ENCODE results near the gene RXRB. TPM values are rescaled to one million over a fixed set of nuclear protein-coding genes. Genes with fewer than 3 reads are reported as not detected.

Gene RXRB
- total and polyA plus RNA-seq, 7 donors = 15.6 to 33.2 (median 28.5) TPM

GRCh38 chr6:33168284-33168601 lies 32.2 kb downstream of the RXRB start:
- no peak for DNase-seq
- H3K27me3 ChIP-seq = no peaks in the 10 kb centered on the region
- H3K4me1 ChIP-seq = no peaks in the 10 kb centered on the region
- WGBS, 2 donors = 73 to 75% methylated on average over 6 of the region's 6 CpGs
- H3K27ac ChIP-seq = no peak overlapping the region
- no peaks in the 10 kb centered on the region for H3K9me3 ChIP-seq
- TF ChIP-seq POLR2A (IDR thresholded peaks at IDR 0.05) (no peak), POLR2AphosphoS5 (IDR thresholded peaks at IDR 0.05) (no peak), EP300 (IDR thresholded peaks at IDR 0.05) (no peak), CTCF (IDR thresholded peaks at IDR 0.05) (no peak)
- intact Hi-C loops (cut with DNase I) = no loop called here
- H3K36me3 ChIP-seq = no peaks in the 10 kb centered on the region
- H3K4me3 ChIP-seq = no peak overlapping the region

- TF ChIP-seq EP300 (IDR thresholded peaks at IDR 0.05) (no peak), POLR2AphosphoS5 (IDR thresholded peaks at IDR 0.05) (no peak), POLR2A (IDR thresholded peaks at IDR 0.05) (no peak), CTCF (IDR thresholded peaks at IDR 0.05) (no peak)
- H3K9me3 ChIP-seq = no peaks in the 10 kb centered on the region
- intact Hi-C loops (cut with DNase I) = no loop called here
- H3K27me3 ChIP-seq = no peaks in the 10 kb centered on the region
- no peak for DNase-seq
- 85 to 89% methylated on average over 19 of the region's 19 CpGs for WGBS, 2 donors
- H3K4me3 ChIP-seq = no peak overlapping the region
- no peaks in the 10 kb centered on the region for H3K4me1 ChIP-seq
- H3K27ac ChIP-seq = no peak overlapping the region
- no peaks in the 10 kb centered on the region for H3K36me3 ChIP-seq
Observed at GRCh38 chr6:33167374-33168283, 32.8 kb downstream of the RXRB start.

GRCh38 chr6:33166811-33167210 lies 33.7 kb downstream of the RXRB start:
- no peak for TF ChIP-seq POLR2A (IDR thresholded peaks at IDR 0.05)
- TF ChIP-seq EP300 (IDR thresholded peaks at IDR 0.05) = no peak
- no peak for TF ChIP-seq CTCF (IDR thresholded peaks at IDR 0.05)
- TF ChIP-seq POLR2AphosphoS5 (IDR thresholded peaks at IDR 0.05) = no peak
- H3K4me3 ChIP-seq = no peak overlapping the region
- peaks cover 0 to 5% (median 4%) of the 10 kb centered on the region in 4 donors for H3K4me1 ChIP-seq
- no peaks in the 10 kb centered on the region for H3K36me3 ChIP-seq
- intact Hi-C loops (cut with DNase I) = no loop called here
- 83 to 87% methylated on average over 7 of the region's 7 CpGs for WGBS, 2 donors
- H3K27me3 ChIP-seq = no peaks in the 10 kb centered on the region
- H3K9me3 ChIP-seq = no peaks in the 10 kb centered on the region
- no peak overlapping the region for H3K27ac ChIP-seq
- DNase-seq = no peak

GRCh38 chr6:33166363-33166762 lies 34.1 kb downstream of the RXRB start:
- no peak overlapping the region for H3K27ac ChIP-seq
- H3K4me3 ChIP-seq = no peak overlapping the region
- DNase-seq = no peak
- WGBS, 2 donors = 70 to 80% methylated on average over 6 of the region's 6 CpGs
- intact Hi-C loops (cut with DNase I) = no loop called here
- TF ChIP-seq CTCF (IDR thresholded peaks at IDR 0.05) (no peak), POLR2A (IDR thresholded peaks at IDR 0.05) (no peak), EP300 (IDR thresholded peaks at IDR 0.05) (no peak), POLR2AphosphoS5 (IDR thresholded peaks at IDR 0.05) (no peak)
- H3K27me3 ChIP-seq = no peaks in the 10 kb centered on the region
- no peaks in the 10 kb centered on the region for H3K9me3 ChIP-seq
- H3K36me3 ChIP-seq = no peaks in the 10 kb centered on the region
- H3K4me1 ChIP-seq = peaks cover 0 to 9% (median 7%) of the 10 kb centered on the region in 4 donors

All from sigmoid colon (tissue), 7 donors.